HG03442 (cell line): Measurements from ENCODE around the gene WIZ.
"Not testable (repeated sequence)": the region's sequence is repeated elsewhere in the genome, so short reads cannot be mapped to it uniquely, and the experiment has no call there.

Source experiments
- ATAC-seq: cut with Tn5 transposase; IDR thresholded peaks from one replicate; pipeline ENCODE4 v1.9.1; 2021; ENCODE audit warnings: mild to moderate bottlenecking, moderate library complexity; ENCODE audit not compliant: unreplicated experiment

The WIZ gene

GRCh38 chr19:15411351-15411750, 38.4 kb downstream of the WIZ start:
- ATAC-seq, result not testable (repeated sequence)

GRCh38 chr19:15404780-15405211, 45.0 kb downstream of the WIZ start:
- ATAC-seq, result no peak

GRCh38 chr19:15404097-15404779, 45.5 kb downstream of the WIZ start:
- no peak for ATAC-seq

- no peak for ATAC-seq
Measured at GRCh38 chr19:15403151-15403531, 46.6 kb downstream of the WIZ start.

- ATAC-seq, result no peak
Measured at GRCh38 chr19:15402411-15403150, 47.2 kb downstream of the WIZ start.

GRCh38 chr19:15401397-15401710, 48.4 kb downstream of the WIZ start:
- ATAC-seq, result no peak

- ATAC-seq, result no peak
Measured at GRCh38 chr19:15400521-15401396, 49.0 kb downstream of the WIZ start.

GRCh38 chr19:15399635-15400034, 50.1 kb downstream of the WIZ start:
- no peak for ATAC-seq

- ATAC-seq, result no peak
Measured at GRCh38 chr19:15399234-15399515, 50.6 kb downstream of the WIZ start.

- ATAC-seq, result no peak
Measured at GRCh38 chr19:15398501-15399233, 51.1 kb downstream of the WIZ start.

- ATAC-seq, result no peak
Measured at GRCh38 chr19:15397782-15398181, 52.0 kb downstream of the WIZ start.

- no peak for ATAC-seq
Measured at GRCh38 chr19:15397236-15397635, 52.5 kb downstream of the WIZ start.

- no peak for ATAC-seq
Measured at GRCh38 chr19:15396436-15396835, 53.3 kb downstream of the WIZ start.

GRCh38 chr19:15395251-15395650, 54.5 kb downstream of the WIZ start:
- not testable (repeated sequence) for ATAC-seq

GRCh38 chr19:15394426-15394825, 55.3 kb downstream of the WIZ start:
- ATAC-seq, result no peak

- ATAC-seq, result no peak
Measured at GRCh38 chr19:15393963-15394362, 55.8 kb downstream of the WIZ start.

GRCh38 chr19:15390814-15391213, 58.9 kb downstream of the WIZ start:
- no peak for ATAC-seq

GRCh38 chr19:15381864-15382263, 67.9 kb downstream of the WIZ start:
- no peak for ATAC-seq

GRCh38 chr19:15381429-15381828, 68.3 kb downstream of the WIZ start:
- ATAC-seq, result no peak

- ATAC-seq, result no peak
Measured at GRCh38 chr19:15379999-15380647, 69.6 kb downstream of the WIZ start.
